Adrenal gland (tissue), 12 donors: ENCODE results near the gene MACROD2. TPM values are rescaled to one million over a fixed set of nuclear protein-coding genes. Genes with fewer than 3 reads are reported as not detected.
A peak's percentile ranks its signal among the peaks of the same experiment; 100 is the strongest.
"Not testable (repeated sequence)": the region's sequence is repeated elsewhere in the genome, so short reads cannot be mapped to it uniquely, and the experiment has no call there.

Source experiments
- DNase-seq, 7 donors: peaks; one replicate each; pipeline ENCODE4 v3.0.0-alpha.2; 2019 to 2020
- H3K27ac ChIP-seq, 5 donors: fragments of 200-600 bp; sonication (generic) in 4 of 5; 1 replicate in 3 of 5; 2 replicates in 2 of 5; pipeline versions ENCODE4 v1.5.1 to v1.8.0; 2016 to 2020; ENCODE audit warnings: mild to moderate bottlenecking in 1 of 5
- H3K27me3 ChIP-seq: fragments of 200-600 bp; 2 replicates; pipeline ENCODE4 v1.8.0; 2021
- H3K36me3 ChIP-seq, 2 donors: fragments of 200-600 bp; replicated peaks in 1 of 2; 1 replicate in 1 of 2; 2 replicates in 1 of 2; pipeline versions ENCODE4 v1.5.1 to v1.8.0; 2018 to 2022
- H3K4me1 ChIP-seq, 2 donors: fragments of 200-600 bp; replicated peaks in 1 of 2; 1 replicate in 1 of 2; 2 replicates in 1 of 2; pipeline versions ENCODE4 v1.5.1 to v1.8.0; 2018 to 2021
- H3K4me3 ChIP-seq, 4 donors: fragments of 200-600 bp; sonication (generic) in 3 of 4; one replicate each; pipeline ENCODE4 v1.5.1; 2016 to 2018
- H3K9me3 ChIP-seq, 3 donors: fragments of 200-600 bp; sonication (generic) in 1 of 3; replicated peaks in 1 of 3; 1 replicate in 2 of 3; 2 replicates in 1 of 3; pipeline versions ENCODE4 v1.5.1 to v1.8.0; 2016 to 2021
- CTCF ChIP-seq, 6 experiments: fragments of 450-650 bp in 4 of 6; fragments of 200-600 bp in 2 of 6; sonication (generic) in 1 of 6; IDR thresholded peaks; 1 replicate in 5 of 6; 2 replicates in 1 of 6; pipeline versions ENCODE4 v1.5.1 to v1.8.0; 2016 to 2021; ENCODE audit warnings: antibody characterized with exemption in 6 of 6, mild to moderate bottlenecking in 2 of 6, moderate library complexity in 1 of 6
- POLR2A ChIP-seq, 2 donors: fragments of 450-650 bp; IDR thresholded peaks; one replicate each; pipeline ENCODE4 v1.6.1; 2017; ENCODE audit warnings: antibody characterized with exemption in 2 of 2, mild to moderate bottlenecking in 2 of 2, moderate library complexity in 1 of 2
- WGBS, 4 donors: extraction: QIAGEN DNeasy Blood & Tissue Kit in 2 of 4; methylation state at CpG; one replicate each; pipeline versions ENCODE4 v1.1.5 to v1.1.7; 2013 to 2017; 5-methylcytosine and 5-hydroxymethylcytosine counted together
- intact Hi-C, 2 donors: fragments of 100-400 bp; cut with DNase I; formaldehyde crosslinking; loops; one replicate each; pipeline versions ENCODE4 v1.14.1 to v1.15.0; 2022 to 2023
- polyA plus RNA-seq, 3 donors: library from polyadenylated mRNA; stranded (reverse); fragments of 200-250 nt in 2 of 3; fragments of 350-450 nt in 1 of 3; fragmentation: Illumina TruSeq in 1 of 3; extraction: RNeasy Lipid Tissue Mini Kit (QIAGEN cat#74804) in 1 of 3; gene quantifications; one replicate each; pipeline ENCODE4 v1.2.3, GENCODE V29; 2013 to 2014
- total RNA-seq, 9 donors: library from RNA; depleted of rRNA in 4 of 9; stranded (reverse); fragments of >200 nt in 4 of 9; fragments of 120-200 nt in 1 of 9; fragmentation: NEBNext Ultra II Directional in 1 of 9; extraction: Animal tissue kit (Norgen Biotek cat#: 25700) in 1 of 9; gene quantifications; one replicate each; pipeline versions ENCODE4 v1.1.0 to v1.2.4, GENCODE V29; 2013 to 2023
- donor health status: healthy with polysubstance abuse.
- donor health status: Bipolar disorder and iron deficiency.
- donor health status: DM: yes; HTN: yes; CAD: no.
- donor health status: DM: no; HTN: no; CAD: no.
- donor health status: DM: no; HTN: no; CAD: no.
- donor health status: DM: yes; HTN: yes; CAD: no.

Gene MACROD2
- total and polyA plus RNA-seq, 12 donors, result 1.1 to 21.2 (median 6.4) TPM

- TF ChIP-seq POLR2A (IDR thresholded peaks at IDR 0.05) (no peak), CTCF (IDR thresholded peaks at IDR 0.05) (no peak)
- no peaks in the 10 kb centered on the region for H3K4me1 ChIP-seq
- H3K27me3 ChIP-seq, result no peaks in the 10 kb centered on the region
- H3K4me3 ChIP-seq, result no peak overlapping the region
- no peaks in the 10 kb centered on the region for H3K36me3 ChIP-seq
- 81 to 98% (median 90%) methylated on average over 1 of the region's 1 CpG for WGBS, 4 donors
- DNase-seq, result no peak
- no peak overlapping the region for H3K27ac ChIP-seq
- peaks cover 0 to 4% (median 0%) of the 10 kb centered on the region in 3 donors for H3K9me3 ChIP-seq
- intact Hi-C loops, result no loop called here
These were observed 1982.4 kb downstream of the MACROD2 start for GRCh38 chr20:15977758-15978157.

- H3K9me3 ChIP-seq, H3K27me3 ChIP-seq, H3K4me1 ChIP-seq, H3K27ac ChIP-seq, H3K4me3 ChIP-seq, intact Hi-C loops, DNase-seq, H3K36me3 ChIP-seq: not testable (repeated sequence)
- WGBS, 4 donors, result 91 to 97% (median 95%) methylated on average over 24 to 26 of the region's 26 CpGs
These were observed 1990.4 kb downstream of the MACROD2 start for GRCh38 chr20:15985494-15986368.

GRCh38 chr20:15986690-15987089, 1991.4 kb downstream of the MACROD2 start:
- WGBS, 4 donors, result 47 to 78% (median 66%) methylated on average over 3 of the region's 3 CpGs
- TF ChIP-seq POLR2A (IDR thresholded peaks at IDR 0.05) (no peak), CTCF (IDR thresholded peaks at IDR 0.05) (no peak)
- DNase-seq, result no peak
- Histone ChIP-seq H3K27ac (no peak overlapping the region), H3K9me3 (no peaks in the 10 kb centered on the region), H3K4me3 (peak overlapping the region in 1 of 4 donors; percentile 1), H3K4me1 (no peaks in the 10 kb centered on the region), H3K36me3 (no peaks in the 10 kb centered on the region), H3K27me3 (no peaks in the 10 kb centered on the region)
- intact Hi-C loops, result no loop called here

GRCh38 chr20:15991279-15991678, 1996.0 kb downstream of the MACROD2 start:
- TF ChIP-seq POLR2A (IDR thresholded peaks at IDR 0.05) (no peak), CTCF (IDR thresholded peaks at IDR 0.05) (no peak)
- Histone ChIP-seq H3K9me3 (peaks cover 0 to 2% (median 0%) of the 10 kb centered on the region in 3 donors), H3K27ac (no peak overlapping the region), H3K27me3 (no peaks in the 10 kb centered on the region), H3K4me1 (no peaks in the 10 kb centered on the region), H3K4me3 (no peak overlapping the region), H3K36me3 (no peaks in the 10 kb centered on the region)
- intact Hi-C loops, result no loop called here
- DNase-seq, result no peak

GRCh38 chr20:15992564-15992963, 1997.2 kb downstream of the MACROD2 start:
- Histone ChIP-seq H3K4me3 (no peak overlapping the region), H3K9me3 (peaks cover 0 to 13% (median 8%) of the 10 kb centered on the region in 3 donors), H3K36me3 (no peaks in the 10 kb centered on the region), H3K27me3 (no peaks in the 10 kb centered on the region), H3K27ac (no peak overlapping the region), H3K4me1 (no peaks in the 10 kb centered on the region)
- DNase-seq, result no peak
- intact Hi-C loops, result no loop called here
- TF ChIP-seq CTCF (IDR thresholded peaks at IDR 0.05) (no peak), POLR2A (IDR thresholded peaks at IDR 0.05) (no peak)
- 61 to 66% (median 64%) methylated on average over 4 of the region's 4 CpGs for WGBS, 4 donors
